Nephron progenitor cell (in vitro differentiated cells): ENCODE results near the gene SDF4.
A peak's percentile ranks its signal among the peaks of the same experiment; 100 is the strongest.

ENCODE experiments used
- DNase-seq: peaks from one replicate; pipeline ENCODE4 v3.0.0; 2021
- H3K27ac Mint-ChIP-seq: 2 replicates; pipeline ENCODE4 v1.8.0; 2021; ENCODE audit warnings: mild to moderate bottlenecking, moderate library complexity, mixed read lengths
- H3K27me3 Mint-ChIP-seq: 2 replicates; pipeline ENCODE4 v1.8.0; 2021; ENCODE audit warnings: mild to moderate bottlenecking, low read depth, mixed read lengths; ENCODE audit not compliant: poor library complexity
- H3K36me3 Mint-ChIP-seq: 2 replicates; pipeline ENCODE4 v1.8.0; 2021; ENCODE audit warnings: low read depth, mixed read lengths
- H3K4me1 Mint-ChIP-seq: 2 replicates; pipeline ENCODE4 v1.8.0; 2021; ENCODE audit warnings: mixed read lengths
- H3K4me3 Mint-ChIP-seq: 2 replicates; pipeline ENCODE4 v1.8.0; 2021; ENCODE audit warnings: mild to moderate bottlenecking, moderate library complexity, mixed read lengths
- H3K9me3 Mint-ChIP-seq: 2 replicates; pipeline ENCODE4 v1.8.0; 2021; ENCODE audit warnings: mild to moderate bottlenecking, moderate library complexity, mixed read lengths
- CTCF ChIP-seq: fragments of 200-600 bp; sonication (generic); IDR thresholded peaks from 2 replicates; pipeline ENCODE4 v1.5.0; 2021; ENCODE audit warnings: antibody characterized with exemption

Gene SDF4

DNA sequence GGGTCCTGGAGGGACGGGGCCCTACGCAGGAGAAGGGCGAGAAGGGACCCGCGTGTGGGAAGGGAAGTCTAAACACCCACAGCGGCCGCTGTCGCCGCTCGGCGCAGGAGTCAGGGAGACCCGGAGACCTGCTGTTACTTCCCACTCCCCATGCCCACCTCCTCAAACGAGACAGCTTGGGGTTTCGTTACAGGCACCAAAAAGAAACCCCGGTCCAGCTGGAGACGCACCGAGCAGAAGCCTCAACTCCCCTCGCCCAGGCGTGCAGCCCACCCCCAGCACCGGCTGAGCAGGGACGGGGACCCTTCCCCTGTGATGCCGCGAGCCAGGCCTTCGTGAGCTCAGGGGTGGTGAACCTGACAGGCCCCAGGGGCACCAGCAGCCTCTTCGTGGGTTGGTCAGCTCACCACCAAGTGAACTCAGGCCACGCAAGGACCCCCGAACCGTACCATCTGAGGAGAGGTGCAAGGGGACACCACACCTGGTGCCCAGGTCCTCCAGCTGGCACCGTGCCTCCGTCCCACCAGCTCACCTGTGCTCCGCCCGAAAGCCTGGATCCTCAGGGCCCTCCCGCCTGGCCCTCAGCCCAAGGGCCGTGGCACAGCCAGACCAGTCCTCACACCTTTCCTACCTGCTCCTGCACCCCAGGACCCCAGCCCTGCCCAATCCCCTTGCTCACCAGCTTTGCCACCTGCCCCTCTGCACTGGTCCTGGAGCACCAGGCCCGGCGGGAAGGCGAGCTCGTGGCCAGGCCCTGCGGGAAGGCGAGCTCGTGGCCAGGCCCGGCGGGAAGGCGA, 5.0 kb downstream of the SDF4 start:
- Mint-ChIP-seq H3K4me1 (peaks cover 18% of the 10 kb centered on the region), H3K4me3 (no peak overlapping the region), H3K27ac (no peak overlapping the region), H3K9me3 (no peaks in the 10 kb centered on the region), H3K36me3 (peaks cover 30% of the 10 kb centered on the region), H3K27me3 (peaks cover 5% of the 10 kb centered on the region)
- TF ChIP-seq CTCF = no peak
- no peak for DNase-seq

DNA sequence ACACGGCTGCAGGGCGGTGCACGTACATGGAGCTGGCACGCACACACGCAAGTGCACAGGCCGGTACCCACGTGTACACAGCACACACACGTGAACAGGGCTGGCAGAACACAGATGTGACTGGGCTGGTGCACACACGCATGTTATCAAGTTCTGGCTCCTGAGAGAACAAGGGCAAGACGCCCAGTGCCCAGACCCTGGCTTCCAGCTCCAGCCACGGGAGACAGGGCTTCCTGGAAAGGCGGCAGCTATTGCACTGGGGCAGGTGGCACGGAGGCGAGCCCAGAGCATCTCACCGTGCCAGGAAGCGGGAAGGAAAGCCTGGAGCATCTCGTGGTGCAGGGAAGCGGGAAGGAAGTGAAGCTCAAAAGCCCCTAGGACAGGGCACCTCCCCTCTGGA, 5.9 kb downstream of the SDF4 start:
- no peak for TF ChIP-seq CTCF
- no peak overlapping the region for H3K4me3 Mint-ChIP-seq
- DNase-seq = no peak
- H3K36me3 Mint-ChIP-seq = peaks cover 30% of the 10 kb centered on the region
- H3K4me1 Mint-ChIP-seq = peaks cover 15% of the 10 kb centered on the region
- no peaks in the 10 kb centered on the region for H3K9me3 Mint-ChIP-seq
- H3K27me3 Mint-ChIP-seq = peaks cover 5% of the 10 kb centered on the region
- peak overlapping the region; percentile 79 for H3K27ac Mint-ChIP-seq

- H3K36me3 Mint-ChIP-seq = peaks cover 30% of the 10 kb centered on the region
- DNase-seq = no peak
- TF ChIP-seq CTCF = no peak
- H3K27ac Mint-ChIP-seq = no peak overlapping the region
- no peak overlapping the region for H3K4me3 Mint-ChIP-seq
- H3K4me1 Mint-ChIP-seq = peaks cover 9% of the 10 kb centered on the region
- peaks cover 5% of the 10 kb centered on the region for H3K27me3 Mint-ChIP-seq
- no peaks in the 10 kb centered on the region for H3K9me3 Mint-ChIP-seq
Observed at GRCh38 chr1:1225238-1225845, 6.5 kb downstream of the SDF4 start.

- Mint-ChIP-seq H3K36me3 (peaks cover 23% of the 10 kb centered on the region), H3K27me3 (peaks cover 2% of the 10 kb centered on the region), H3K27ac (no peak overlapping the region), H3K4me3 (no peak overlapping the region), H3K4me1 (no peaks in the 10 kb centered on the region), H3K9me3 (no peaks in the 10 kb centered on the region)
- DNase-seq = no peak
- no peak for TF ChIP-seq CTCF
Observed at GRCh38 chr1:1223891-1224290, 7.9 kb downstream of the SDF4 start.

GRCh38 chr1:1223321-1223720, 8.5 kb downstream of the SDF4 start:
- no peak for DNase-seq
- Mint-ChIP-seq H3K36me3 (peaks cover 23% of the 10 kb centered on the region), H3K27ac (peak overlapping the region; percentile 85), H3K27me3 (peaks cover 2% of the 10 kb centered on the region), H3K4me1 (no peaks in the 10 kb centered on the region), H3K9me3 (no peaks in the 10 kb centered on the region), H3K4me3 (no peak overlapping the region)
- TF ChIP-seq CTCF = no peak
